ENCODE data around the gene ENTHD1.

The ENTHD1 gene

DNA sequence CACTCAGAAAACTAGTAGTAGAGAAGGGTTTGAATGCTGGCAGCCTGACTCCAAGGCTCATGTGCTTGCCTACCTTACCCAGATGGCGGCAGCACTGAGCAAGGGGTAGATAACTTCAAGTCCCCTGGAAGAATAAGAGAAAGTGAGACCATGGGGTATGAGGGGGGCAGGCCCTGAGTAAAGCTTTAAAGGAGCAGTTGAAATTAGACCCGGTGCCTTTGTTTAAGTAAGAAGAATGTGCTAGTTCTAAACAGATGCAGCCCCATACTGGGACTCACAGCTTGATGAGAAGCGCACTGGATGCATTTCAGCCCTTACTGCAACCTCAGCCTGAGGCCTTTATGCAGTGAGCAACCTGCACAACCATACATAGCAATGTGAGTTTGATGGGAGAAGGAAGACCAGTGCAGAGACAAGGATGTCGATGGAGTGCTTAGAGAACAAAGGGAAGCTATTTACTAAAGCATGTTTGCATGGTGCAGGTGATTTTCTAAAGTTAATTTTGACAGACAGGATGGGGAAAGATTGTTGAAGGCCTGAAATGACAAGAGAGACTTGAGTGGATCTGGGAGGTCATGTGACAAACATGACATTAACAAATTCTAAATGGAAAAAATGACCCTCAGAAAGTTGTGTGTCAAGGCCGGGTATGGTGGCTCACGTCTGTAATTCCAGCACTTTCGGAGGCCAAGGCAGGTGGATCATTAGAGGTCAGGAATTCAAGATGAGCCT is 39.5 kb upstream of the ENTHD1 start:
- no peak overlapping the region for H3K4me3 ChIP-seq (ENCODE audit: low read depth, low read length)
- TF ChIP-seq CTCF (IDR thresholded peaks at IDR 0.05; ENCODE audit: low read depth, low read length, missing control alignments): peak; percentile 63
- DNase-seq (ENCODE audit: low read depth): no peak
- in situ Hi-C loops (cut with HindIII; ENCODE audit: low sequenced_read_pairs): loop anchor here (5.0 kb wide), 1 partner anchor 89 kb away; no protein-coding TSS in a partner anchor

DNA sequence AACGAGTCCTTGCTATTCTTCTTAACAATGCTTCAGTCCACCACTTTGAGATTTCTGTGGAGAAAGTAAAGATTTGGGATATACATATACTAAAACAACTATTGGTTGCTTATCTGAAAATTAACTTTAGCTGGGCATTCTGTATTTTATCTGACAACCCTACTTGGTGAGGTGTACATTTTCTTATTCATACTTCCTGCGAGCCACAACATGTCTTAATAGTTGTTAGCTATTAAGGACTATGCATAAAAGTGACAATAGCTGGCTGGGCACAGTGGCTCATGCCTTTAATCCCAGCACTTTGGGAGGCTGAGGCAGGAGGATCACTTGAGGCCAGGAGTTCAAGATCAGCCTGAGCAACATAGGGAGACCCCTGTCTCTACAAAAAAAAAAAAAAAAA is 38.6 kb upstream of the ENTHD1 start:
- in situ Hi-C loops (cut with HindIII; ENCODE audit: low sequenced_read_pairs): loop anchor here (5.0 kb wide), 1 partner anchor 90 kb away; no protein-coding TSS in a partner anchor
- no peak overlapping the region for H3K4me3 ChIP-seq (ENCODE audit: low read depth, low read length)
- DNase-seq (ENCODE audit: low read depth): no peak
- no peak for TF ChIP-seq CTCF (IDR thresholded peaks at IDR 0.05; ENCODE audit: low read depth, low read length, missing control alignments)

DNA sequence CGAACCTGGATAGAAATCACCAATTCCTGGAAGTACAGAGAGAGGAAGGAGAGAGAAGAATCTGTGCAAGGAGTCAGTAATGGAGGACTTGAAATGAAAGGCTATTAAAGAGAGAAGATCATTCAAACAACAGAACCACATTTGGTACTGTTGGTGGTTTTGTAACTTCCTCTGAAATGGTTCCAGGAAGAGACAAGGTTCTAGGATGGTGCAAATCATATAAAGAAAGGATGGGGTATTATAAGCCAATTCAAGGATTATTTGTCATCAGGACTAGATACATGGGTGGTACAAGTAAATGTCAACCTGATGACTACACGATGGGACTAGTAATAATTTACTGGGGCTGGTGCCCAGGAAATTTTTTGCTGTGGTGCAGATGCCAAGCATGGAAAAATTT is 37.7 kb upstream of the ENTHD1 start:
- no peak overlapping the region for H3K4me3 ChIP-seq (ENCODE audit: low read depth, low read length)

DNA sequence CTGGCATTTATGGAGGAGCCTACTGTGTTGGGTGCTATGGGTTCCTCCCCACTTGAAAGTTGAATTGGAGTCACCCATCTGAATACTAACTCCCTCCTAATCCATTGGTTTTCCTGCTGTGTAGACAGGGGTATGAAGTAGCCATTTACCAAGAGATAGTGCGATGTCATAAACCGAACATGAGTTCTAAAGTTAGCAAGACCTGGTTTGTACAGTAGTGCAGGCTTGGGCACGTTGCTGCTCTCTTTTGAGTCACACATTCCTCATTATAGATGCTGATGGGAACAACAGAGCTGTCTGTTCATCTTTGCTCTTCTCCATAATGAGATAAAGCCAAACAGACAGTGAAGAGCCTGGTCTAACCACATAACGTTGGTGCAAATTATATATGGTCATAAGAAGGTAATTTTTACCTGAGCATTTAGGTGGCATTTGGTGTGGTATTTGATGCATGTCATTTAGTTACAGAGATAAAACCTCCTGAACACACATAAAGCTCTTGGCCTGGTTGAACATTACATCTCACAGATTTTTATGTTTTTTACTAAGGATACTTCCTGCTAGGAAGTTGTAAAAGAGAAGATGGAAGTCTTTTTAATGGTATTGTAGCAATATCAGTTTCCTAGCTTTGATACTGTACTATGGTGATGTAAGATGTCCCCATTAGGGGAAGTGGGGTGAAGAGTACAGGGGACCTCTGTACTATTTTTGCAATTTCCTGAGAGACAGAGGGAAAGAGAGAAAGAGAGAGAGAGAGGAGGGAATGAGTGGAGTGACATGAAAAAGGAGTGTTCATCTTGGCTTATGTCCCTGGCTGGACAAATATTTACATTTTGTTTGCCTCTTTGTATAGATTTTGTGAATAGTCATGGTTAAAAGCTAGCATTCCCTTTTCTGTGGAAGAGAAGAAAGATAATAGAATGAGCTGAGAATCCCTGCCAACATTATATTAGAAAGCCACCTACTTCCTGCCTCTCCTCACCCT is 35.3 kb upstream of the ENTHD1 start:
- no peak for TF ChIP-seq CTCF (IDR thresholded peaks at IDR 0.05; ENCODE audit: low read depth, low read length, missing control alignments)
- no peak overlapping the region for H3K4me3 ChIP-seq (ENCODE audit: low read depth, low read length)
- in situ Hi-C loops (cut with HindIII; ENCODE audit: low sequenced_read_pairs): no loop called here
- DNase-seq (ENCODE audit: low read depth): no peak

More for the DNA sequence above, 37.7 kb upstream of the ENTHD1 start:
- in situ Hi-C loops (cut with HindIII; ENCODE audit: low sequenced_read_pairs): loop anchor here (5.0 kb wide), 1 partner anchor 91 kb away; no protein-coding TSS in a partner anchor
- TF ChIP-seq CTCF (IDR thresholded peaks at IDR 0.05; ENCODE audit: low read depth, low read length, missing control alignments): no peak
- no peak for DNase-seq (ENCODE audit: low read depth)

DNA sequence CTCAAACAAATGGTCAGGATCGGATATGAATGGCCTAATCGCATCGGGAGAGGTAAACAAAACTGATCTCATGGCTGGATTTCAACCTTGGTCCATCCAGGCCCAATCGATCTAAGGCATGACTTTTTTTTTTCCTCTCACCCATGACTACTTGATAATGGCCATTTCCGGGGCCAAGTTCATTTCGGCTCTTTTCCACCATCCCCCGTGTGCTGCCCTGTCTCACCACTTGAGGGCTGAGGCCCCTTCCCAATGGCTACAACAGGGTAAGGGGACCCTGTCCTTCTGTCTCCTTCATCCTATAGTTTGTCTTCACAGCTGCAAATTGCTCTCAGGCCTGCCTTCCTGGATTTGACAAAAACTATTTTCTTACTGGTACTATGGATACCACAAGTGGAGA is 34.0 kb upstream of the ENTHD1 start:
- in situ Hi-C loops (cut with HindIII; ENCODE audit: low sequenced_read_pairs): no loop called here
- no peak for DNase-seq (ENCODE audit: low read depth)
- TF ChIP-seq CTCF (IDR thresholded peaks at IDR 0.05; ENCODE audit: low read depth, low read length, missing control alignments): peak; percentile 22
- H3K4me3 ChIP-seq (ENCODE audit: low read depth, low read length): no peak overlapping the region

DNA sequence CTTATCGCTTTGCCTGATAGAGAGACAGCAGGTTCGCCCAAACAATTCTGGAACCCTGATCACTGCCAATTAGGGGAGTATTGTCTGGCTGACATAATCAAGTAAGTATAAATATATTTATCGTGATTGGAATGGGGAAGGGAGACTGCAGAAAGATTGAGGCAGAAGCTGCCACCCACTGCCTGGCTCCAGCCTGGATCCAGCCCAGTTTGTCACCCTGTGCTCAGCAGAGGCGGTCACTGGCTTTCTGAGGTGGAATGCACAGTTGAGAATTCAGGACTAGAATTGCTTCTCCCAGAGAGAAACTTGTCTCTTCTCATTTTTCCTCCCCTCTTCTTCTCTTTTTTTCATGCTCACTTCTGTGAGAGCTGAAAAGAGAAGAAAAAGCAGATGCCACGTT is 33.2 kb upstream of the ENTHD1 start:
- in situ Hi-C loops (cut with HindIII; ENCODE audit: low sequenced_read_pairs): no loop called here
- no peak for DNase-seq (ENCODE audit: low read depth)
- H3K4me3 ChIP-seq (ENCODE audit: low read depth, low read length): no peak overlapping the region
- TF ChIP-seq CTCF (IDR thresholded peaks at IDR 0.05; ENCODE audit: low read depth, low read length, missing control alignments): no peak
